ENCODE results near the gene CTDSPL.

The CTDSPL gene

GRCh38 chr3:37891227-37891626, 29.5 kb downstream of the CTDSPL start:
- DNase-seq (ENCODE audit: low read depth, low spot score), result no peak

DNA sequence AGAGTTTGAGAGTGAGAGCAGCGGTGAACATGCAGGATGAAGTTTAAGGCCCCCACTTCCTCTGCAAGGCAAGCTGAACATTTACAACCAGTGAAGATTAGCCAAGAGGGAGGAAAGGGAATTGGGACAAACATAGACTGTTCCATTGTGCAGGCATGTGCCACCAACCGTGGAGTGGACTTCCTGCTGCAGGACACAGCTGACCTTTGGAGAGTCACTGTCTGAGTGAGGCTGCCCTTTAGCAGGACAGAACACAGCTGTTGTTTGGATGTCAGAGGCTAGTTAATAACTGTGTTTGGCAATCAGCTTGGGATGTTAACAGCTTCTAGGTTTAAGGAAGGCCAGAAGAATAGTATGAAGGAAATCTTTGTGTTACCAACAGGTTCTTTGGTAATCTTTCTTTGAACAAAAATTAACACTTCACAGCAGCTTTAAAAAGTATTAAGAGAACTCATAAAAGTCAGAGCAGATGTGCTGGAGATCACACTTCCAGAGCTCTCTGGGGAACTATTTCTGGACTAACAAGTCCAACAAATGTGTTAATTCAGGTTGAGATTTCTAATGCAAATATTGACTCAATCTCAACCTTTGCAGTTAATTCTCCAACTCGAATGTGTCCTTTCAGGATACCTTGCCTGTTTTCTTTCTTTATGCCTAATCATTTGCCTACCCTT, 31.4 kb downstream of the CTDSPL start:
- no peak for DNase-seq (ENCODE audit: low read depth, low spot score)

DNA sequence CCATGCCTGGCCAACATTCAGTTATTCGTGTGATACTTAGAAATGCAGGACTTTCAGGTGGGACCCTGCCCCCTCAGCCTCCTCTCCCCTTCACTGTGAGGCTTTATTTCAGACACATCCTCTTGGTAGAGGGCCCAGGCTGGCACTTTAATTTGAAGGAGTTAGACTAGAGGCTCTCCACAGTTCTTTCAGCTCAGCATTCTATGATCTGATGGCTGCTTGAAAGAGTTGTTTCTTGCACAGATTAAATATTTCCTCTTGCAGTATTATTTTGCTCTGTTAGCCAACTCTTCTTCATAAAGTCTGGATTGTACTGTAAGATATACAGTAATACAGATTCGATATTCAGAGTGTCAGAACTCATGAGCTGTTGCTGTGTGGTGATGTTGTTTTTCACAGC, 35.1 kb downstream of the CTDSPL start:
- no peak for DNase-seq (ENCODE audit: low read depth, low spot score)

- no peak for DNase-seq (ENCODE audit: low read depth, low spot score)
These were observed 36.1 kb downstream of the CTDSPL start for GRCh38 chr3:37897763-37898162.

DNA sequence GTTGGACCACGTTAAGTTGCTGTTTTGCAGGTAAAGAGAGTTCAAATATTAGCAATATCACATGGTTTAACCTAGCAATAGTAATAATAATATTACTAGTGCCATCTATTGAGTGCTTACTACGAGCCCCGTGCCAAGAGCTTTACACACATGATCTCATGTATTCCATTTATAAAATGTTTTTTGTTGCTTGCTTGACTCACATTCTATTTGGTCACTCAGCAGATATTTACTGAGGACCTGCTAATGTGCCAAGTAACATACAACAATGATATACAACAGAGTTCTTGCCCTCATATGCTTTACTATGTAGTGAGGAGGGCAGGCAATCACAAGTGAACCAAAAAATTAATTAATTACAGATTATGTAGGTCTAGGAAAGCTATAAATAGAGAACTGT, 36.7 kb downstream of the CTDSPL start:
- no peak for DNase-seq (ENCODE audit: low read depth, low spot score)

DNA sequence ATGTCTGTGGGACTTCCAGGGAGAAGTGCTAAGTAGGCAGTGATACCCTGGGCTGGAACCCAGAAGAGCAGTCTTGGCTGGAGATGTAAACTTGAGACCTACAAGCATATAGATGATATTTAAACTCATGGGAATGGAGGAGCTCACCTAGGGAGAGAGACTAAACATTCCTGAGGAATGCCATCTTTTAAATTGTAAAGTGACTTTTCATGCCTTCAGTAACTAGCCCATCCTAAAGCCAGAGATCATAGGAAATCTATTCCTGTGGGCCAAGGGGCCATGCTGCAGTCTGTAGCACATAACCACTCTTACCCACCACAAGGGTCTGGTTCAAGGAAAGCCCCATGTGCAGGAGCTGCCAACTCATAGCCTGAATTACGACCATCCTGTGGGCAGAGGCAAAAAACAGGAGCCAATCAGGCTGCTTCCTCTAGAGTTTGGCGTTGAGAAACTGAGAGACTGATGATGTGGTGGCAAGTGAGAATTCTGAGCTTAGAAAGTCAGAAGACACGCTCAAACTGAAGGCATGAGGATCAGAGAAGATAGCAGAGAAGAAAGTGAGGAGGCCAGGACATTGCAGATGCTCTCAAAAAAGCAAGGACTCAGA, 37.5 kb downstream of the CTDSPL start:
- DNase-seq (ENCODE audit: low read depth, low spot score), result no peak

DNA sequence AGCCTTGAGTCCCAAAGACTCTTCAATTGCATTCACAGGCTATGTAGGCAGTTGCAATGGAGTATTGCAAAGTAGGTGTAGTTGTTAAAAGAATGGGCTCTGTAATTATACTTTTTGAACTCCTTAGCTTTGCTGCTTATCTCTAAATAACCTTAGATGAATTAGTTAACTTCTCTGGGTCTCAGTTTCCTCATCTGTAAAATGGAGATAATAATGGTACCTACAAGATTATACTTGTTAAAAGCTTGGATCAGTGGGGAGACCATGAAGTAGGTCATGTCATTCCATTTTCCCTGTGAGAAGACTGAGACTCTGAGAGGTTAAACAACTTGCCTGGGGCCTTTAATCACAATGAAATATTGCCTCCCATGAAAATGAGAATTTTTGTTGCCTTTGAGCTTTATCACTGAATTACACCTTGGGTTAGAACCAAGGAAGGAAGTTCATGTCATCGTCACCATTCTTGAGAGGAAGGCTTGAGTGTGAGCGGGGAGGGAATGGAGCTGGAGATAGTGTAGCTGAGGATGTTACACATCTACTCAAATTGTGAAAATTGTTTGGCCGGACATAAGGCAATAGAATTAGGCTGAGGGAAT, 38.1 kb downstream of the CTDSPL start:
- DNase-seq (ENCODE audit: low read depth, low spot score), result no peak

- DNase-seq (ENCODE audit: low read depth, low spot score), result no peak
These were observed 40.0 kb downstream of the CTDSPL start for GRCh38 chr3:37901721-37902120.

DNA sequence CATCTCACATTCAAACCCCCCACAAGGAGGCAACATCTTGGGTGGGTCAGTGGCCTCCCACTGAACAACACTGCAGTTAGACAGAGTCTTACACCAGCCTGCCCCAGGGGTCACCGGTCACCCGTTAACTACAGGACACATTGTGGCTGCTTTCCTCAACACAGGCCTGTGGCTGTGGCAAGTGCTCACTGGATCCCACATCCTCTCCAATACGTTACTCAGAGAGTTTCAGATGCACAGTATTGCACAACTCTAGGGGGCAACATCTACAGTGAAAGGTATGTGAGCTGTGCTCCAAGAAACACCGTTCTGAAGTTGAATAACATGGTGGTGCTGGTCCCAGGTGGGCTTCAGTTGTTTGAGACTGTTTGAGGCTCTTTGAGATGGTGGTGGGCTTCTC, 41.0 kb downstream of the CTDSPL start:
- DNase-seq (ENCODE audit: low read depth, low spot score), result no peak

- DNase-seq (ENCODE audit: low read depth, low spot score), result no peak
These were observed 41.6 kb downstream of the CTDSPL start for GRCh38 chr3:37903320-37903719.

DNA sequence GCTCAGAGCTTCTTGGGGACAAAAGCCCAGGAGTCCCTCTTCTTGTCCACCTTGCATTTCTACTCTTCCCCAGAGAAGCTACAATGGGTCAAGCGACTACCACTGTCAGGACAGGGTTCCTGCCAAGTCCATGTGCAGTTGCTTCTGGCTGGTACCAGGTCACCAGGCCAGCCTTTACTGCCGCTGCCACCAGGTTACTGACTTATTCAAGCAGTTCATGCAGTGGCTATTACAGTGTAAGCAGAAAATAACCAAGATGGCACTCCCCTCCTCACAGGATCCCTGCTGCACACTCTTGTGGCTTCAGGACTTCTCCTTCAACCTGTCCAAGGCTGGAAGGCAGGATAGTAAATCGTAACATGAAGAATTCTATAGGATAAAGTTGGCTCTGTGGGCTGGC, 42.1 kb downstream of the CTDSPL start:
- no peak for DNase-seq (ENCODE audit: low read depth, low spot score)

DNA sequence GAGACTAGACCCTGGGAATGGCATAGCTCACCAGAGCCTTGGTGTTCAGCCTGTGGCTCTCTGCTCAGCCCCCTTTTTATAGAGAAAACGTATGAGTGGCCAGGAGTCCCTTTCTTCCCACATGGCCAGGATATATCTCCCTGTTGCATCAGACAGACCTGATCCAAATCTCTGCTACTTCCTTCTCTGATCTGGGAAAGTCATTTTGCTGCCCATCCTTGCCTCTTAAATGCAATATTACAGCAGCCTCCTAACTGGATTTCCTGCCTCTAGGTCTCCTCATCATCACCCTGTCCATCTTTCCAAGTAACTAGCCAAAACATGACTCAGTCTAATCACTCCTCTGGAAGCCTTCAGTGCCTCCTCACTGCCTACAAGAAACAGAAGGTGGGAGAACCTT, 42.9 kb downstream of the CTDSPL start:
- peak; percentile 33 for DNase-seq (ENCODE audit: low read depth, low spot score)

GRCh38 chr3:37905346-37905745, 43.7 kb downstream of the CTDSPL start:
- DNase-seq (ENCODE audit: low read depth, low spot score), result no peak

GRCh38 chr3:37905987-37906674, 44.5 kb downstream of the CTDSPL start:
- peak; percentile 68 for DNase-seq (ENCODE audit: low read depth, low spot score)

DNA sequence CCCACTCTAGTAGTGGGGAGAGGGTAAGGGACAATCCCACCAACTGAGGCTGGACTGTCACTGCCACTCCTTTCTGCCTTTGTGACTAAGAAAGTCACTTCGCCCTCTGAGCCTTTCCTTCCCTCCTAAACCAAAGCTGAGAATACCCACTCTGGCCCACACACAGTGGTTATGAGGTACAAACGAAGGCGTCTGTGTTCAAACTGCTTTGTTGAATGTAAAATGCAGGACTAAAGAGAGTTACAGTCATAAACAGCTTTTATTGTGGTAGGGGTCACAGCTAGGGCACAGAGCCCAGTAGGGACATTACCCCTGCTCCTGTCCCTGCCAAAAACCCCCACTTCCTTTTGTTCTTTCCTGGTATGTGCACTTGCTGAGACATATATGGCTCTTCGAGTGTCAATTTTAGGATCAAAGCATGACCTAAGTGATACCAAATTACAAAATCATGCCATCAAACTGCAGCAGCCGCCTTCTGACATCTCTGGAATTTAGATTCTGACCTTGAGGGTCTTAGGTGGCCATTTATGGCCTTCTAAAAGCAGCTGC, 45.1 kb downstream of the CTDSPL start:
- DNase-seq (ENCODE audit: low read depth, low spot score), result no peak

- no peak for DNase-seq (ENCODE audit: low read depth, low spot score)
These were observed 45.7 kb downstream of the CTDSPL start for GRCh38 chr3:37907371-37907770.

- peak; percentile 87 for DNase-seq (ENCODE audit: low read depth, low spot score)
These were observed 46.2 kb downstream of the CTDSPL start for GRCh38 chr3:37907906-37908305.

DNA sequence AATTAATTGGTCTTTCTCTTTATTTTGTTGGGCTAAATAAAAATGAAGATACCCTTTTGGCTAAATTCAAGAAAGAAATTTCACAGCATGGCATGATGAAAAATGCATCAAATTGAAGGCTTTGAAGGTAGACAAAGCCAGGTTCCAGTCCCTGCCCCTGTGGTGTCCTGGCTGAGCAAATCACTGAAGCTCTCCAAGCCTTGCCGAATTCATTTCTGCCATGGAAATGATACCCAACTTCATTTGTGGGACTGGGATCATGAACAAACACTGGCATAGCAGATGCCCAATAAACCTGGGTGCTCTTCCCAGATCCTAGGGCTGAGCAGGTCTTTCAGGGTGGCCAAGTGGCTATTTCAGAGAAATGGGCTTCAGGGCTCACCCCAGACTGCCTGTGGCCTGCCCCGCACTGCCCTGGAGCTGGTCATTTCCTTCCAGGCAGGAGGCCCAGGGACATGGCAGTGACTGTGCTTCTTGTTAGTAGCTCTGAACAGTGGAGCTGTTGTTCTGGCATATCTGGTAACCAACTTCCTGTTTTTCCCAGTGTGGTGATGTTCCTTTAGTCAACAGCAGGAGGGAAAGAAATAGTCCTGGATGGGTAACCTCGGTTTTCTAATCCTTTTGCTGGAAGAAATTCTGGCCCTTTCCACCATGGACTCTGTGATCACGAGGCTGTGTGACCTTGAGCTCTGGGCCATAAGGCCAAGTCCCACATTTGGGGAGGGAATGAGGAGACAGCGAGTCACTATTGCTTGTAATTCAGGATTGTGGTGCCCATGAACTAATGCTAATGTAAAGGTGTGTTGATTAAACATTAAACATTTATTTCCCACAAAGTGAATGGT, 47.6 kb downstream of the CTDSPL start:
- DNase-seq (ENCODE audit: low read depth, low spot score), result peak; percentile 16

- peak; percentile 21 for DNase-seq (ENCODE audit: low read depth, low spot score)
These were observed 49.2 kb downstream of the CTDSPL start for GRCh38 chr3:37910671-37911400.

GRCh38 chr3:37912052-37912733, 50.5 kb downstream of the CTDSPL start:
- no peak for DNase-seq (ENCODE audit: low read depth, low spot score)

Measured in astrocyte of the hippocampus (primary cell).